ENCODE results near the gene PDGFRB.
"Not testable (repeated sequence)": the region's sequence is repeated elsewhere in the genome, so short reads cannot be mapped to it uniquely, and the experiment has no call there.

The PDGFRB gene

GRCh38 chr5:150112201-150113046 is 43.2 kb downstream of the PDGFRB start:
- no peak for DNase-seq

GRCh38 chr5:150111122-150111521 is 44.5 kb downstream of the PDGFRB start:
- no peak for DNase-seq

DNA sequence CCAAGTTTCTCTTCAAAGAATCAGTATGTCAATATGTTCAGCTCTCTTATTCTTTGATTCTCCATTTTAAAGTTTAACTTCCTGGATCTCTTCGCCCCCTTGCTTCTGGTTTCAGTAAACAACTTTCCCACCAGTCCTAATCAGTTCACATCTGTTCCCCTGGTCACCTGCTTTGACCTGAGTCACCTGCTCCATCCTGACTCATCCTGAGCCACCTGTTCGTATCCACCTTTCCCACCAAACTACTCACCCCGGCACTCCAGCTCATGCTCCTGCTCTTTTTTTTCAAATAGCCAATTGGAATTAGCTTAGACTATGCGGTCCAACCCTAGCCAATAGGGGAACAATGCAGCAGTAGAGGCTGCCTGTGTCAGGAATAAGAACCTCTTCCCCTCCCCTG is 45.7 kb downstream of the PDGFRB start:
- DNase-seq: no peak

DNA sequence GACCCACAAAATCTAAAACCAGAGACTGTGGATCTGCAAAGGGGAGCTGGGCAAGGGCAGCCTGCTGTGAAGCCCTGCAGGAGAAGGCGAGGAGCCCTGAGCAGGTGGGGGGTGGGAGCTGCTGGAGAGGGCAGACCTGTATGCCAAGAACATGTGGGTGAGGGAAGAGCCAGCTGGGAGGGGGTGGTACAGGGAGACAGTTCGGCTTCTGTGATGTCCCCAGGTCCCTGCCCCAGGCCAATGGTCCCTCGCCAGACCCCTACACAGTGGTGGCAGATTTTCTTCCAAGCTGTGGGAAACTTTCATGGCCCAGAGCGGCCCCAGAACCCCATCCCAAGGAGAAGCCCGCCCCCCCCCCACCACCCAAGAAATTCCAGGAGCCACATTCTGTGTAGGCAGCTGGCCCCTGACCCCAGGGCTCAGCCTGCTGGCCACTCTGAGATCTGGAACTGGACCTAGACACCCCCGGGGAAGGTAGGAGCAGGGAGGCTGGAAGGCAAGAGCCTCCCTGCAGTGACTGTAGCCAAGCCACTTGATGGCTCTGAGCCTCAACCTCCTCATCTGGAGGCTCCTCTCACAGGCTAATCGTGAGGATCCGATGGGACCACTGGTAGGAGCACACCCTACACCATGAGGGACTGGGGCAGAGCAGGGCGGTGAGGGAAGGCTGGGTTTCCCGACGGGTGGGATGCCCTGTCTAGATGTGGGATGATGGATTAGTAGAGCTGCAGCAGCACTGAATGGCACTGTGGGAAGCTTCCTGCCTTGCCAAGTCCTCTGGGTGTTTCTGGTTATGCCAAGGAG is 46.7 kb downstream of the PDGFRB start:
- DNase-seq: no peak

DNA sequence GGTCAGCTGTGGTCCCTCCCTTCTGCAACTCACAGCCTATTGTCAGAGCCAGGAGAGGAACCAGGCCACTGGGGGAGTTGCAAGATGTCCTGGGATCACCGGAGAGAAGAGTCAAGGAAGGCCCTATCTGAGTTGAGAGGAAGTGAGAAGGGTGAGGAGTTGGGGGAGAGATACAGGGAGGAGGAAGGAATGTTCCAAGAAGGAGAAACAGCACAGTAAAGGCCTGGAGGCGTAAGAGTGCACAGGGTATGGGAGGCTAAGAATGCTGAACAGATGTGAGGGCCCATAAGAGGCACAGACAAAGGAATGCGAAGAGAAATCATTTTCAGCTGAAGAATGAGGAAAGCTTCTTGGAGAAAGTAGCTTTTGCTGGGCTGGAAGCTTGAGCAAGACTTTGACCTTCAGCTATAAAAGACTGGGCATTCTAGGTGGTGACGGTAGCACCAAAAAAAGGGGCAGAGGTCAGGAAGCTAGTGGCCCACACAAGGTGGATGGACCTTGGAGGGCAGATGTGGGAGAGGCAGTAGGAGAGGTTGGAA is 47.7 kb downstream of the PDGFRB start:
- DNase-seq: no peak

DNA sequence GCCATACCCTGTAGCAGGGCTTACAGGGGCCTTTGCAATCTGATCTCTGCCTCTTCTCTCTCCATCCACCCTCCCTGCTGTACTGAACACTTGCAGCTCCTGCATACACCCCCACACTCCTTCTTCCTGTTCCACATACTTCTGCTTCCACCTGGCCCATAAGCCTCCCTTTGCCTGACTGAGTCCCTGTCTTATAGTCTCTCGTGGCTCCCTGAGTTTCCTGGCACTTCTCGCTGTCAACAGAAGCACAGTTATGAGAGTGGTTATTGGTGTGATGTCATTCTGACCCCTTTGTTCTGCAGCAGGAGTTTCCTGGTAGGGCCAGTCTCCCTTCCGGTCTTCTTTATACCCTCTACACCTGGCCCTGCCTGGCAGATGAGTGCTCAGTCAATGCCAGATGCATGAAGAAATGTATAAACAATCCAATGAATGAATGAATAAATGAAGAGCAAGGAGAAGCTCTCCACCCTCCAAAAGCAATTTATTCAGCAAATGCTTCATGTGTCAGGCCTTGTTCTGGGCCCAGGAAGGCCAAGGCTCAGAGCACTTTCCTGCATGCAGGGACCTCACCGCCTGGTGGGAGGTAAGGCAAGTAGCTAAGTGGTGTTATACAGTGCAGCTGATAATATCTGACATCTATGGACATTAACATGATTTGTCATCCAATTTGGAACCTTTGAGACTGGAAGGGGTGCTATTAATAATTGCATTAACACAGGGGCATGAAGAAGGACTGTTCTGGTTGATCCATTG is 48.8 kb downstream of the PDGFRB start:
- no peak for DNase-seq

- no peak for DNase-seq
Measured at GRCh38 chr5:150105928-150106615, 49.6 kb downstream of the PDGFRB start.

DNA sequence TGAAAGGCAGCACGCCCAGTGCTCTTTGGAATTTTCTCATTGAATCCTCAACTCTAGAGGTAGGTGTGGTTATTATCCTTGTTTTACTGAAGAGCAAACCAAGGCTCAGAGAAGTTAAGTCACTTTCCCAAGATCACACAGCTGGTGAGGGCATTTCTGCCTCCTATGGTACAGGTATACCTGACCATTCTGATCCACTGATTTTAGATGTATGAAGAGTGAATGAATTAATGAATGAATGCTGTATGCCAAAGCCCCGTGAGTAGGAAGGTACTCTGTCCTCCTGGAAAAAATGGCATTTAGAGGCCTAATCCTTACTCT is 51.1 kb downstream of the PDGFRB start:
- no peak for DNase-seq

- no peak for DNase-seq
Measured at GRCh38 chr5:150103678-150104549, 51.7 kb downstream of the PDGFRB start.

GRCh38 chr5:150101023-150101422 is 54.6 kb downstream of the PDGFRB start:
- DNase-seq: no peak

DNA sequence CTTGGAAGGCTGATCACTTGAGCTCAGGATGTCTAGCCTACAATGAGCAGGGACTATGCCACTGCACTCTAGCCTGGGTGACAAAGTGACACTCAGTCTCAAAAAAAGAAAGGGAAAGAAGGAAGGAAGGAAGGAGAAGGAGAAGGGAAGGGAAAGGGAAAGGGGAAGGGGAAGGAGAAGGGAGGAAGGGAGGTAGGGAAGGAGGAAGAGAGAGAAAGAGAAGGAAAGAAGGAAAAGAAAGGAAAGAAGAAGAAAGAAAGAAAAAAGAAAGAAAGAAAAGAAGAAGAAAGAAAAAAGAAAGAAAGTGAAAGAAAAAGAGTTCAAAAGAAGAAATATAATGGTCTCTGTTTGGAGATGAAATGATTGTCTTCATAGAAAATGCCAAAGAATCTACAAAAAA is 58.5 kb downstream of the PDGFRB start:
- no peak for DNase-seq

- no peak for DNase-seq
Measured at GRCh38 chr5:150092159-150092787, 63.4 kb downstream of the PDGFRB start.

DNA sequence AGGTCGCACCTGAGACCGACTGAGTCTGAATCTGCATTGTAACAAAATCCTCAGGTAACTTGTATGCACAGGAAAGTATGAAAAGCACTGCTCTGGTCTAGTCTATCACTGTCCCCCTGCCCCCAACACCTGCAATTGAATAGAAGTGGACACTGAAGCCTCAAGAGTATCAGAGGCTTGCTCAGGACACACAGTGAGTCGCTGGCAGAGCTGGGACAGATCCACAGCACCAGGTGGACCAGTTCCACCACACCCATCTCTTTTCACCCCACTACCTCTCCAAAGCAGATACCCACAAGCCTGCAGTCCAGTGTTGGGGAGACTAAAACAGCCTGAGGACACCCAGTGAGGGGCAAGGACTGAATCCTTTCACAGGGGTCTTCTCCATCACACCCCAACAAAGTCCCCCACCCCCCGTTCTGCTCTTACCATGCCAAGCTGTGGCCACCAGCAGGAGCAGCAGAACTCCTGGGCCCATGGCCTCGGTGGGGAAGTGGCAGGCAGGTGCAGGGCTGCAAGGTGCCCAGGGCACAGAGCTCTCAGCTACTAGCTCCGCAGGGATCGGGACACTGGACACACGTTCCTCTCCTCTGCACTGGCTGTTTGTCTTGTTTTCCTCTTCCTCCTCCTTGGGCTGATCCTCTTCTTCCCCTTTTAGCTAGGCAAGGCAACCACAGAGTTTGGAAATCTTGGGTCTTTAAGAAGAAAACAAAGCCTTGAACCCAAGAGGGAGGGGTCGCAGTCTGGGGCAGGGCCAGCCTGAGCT is 69.5 kb downstream of the PDGFRB start, which contains the start of gene CSF1R:
TSS of gene CSF1R (minus strand) at position 605 of the 766 bp plus-strand sequence. CDS start at position 478, 127 bp downstream.
- no peak for DNase-seq

- DNase-seq: no peak
Measured at GRCh38 chr5:150085191-150085912, 70.3 kb downstream of the PDGFRB start.

- DNase-seq: not testable (repeated sequence)
Measured at GRCh38 chr5:150084754-150085153, 70.9 kb downstream of the PDGFRB start.

DNA sequence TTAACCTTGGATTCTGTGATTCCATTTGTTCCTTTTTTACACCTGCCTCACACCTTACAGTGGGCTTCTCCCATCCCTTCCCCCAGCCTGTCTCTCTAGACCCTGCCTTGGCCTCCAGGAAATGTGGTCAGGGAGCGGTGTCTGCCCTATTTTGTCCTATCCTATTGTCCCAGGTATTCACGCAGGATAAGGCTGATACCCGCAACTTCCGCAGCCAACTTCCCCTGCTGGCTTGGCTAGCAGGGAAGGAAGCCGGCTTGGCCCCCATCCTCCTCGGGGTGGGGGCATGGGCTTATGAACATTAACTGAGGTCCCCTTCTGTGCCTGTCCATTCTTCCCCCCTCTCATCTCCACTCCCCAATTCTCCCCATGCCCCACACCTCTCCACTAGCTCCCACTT is 72.8 kb downstream of the PDGFRB start:
- DNase-seq: no peak

DNA sequence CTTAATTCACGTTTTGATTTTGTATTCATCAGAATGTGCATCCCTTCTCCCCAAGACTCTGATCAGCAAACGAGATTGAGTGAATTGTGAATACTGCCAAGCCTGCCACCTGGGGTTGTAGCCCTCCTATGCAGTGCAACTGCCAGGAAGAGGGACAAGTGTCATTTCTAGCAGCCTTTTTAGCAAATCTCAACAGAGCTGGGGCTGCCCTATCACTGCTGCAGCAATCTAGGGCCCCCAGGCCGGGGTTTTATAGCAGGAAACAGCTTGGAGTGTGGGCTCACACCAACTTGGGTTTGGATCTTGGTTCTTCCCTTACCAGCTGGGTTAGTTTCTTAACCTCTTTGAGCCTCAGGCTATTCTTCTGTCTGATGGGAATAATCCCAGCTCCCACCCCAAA is 73.3 kb downstream of the PDGFRB start:
- DNase-seq: no peak

- DNase-seq: peak; percentile 8
Measured at GRCh38 chr5:150081541-150082283, 73.9 kb downstream of the PDGFRB start.
